HepG2 (cell line): ENCODE measurements around the gene MIA2. TPM values are rescaled to one million over a fixed set of nuclear protein-coding genes. Genes with fewer than 3 reads are reported as not detected.

Source experiments
- ARHGAP35 ChIP-seq: sonication (generic); formaldehyde crosslinking; IDR thresholded peaks from 2 replicates; pipeline ENCODE4 v1.9.0; 2022; ENCODE audit warnings: mild to moderate bottlenecking, inconsistent platforms, moderate library complexity, missing genetic modification reagents, borderline replicate concordance
- CREM ChIP-seq, 2 experiments: sonication (generic) in 1 of 2; formaldehyde crosslinking in 1 of 2; IDR thresholded peaks; 2 replicates each; pipeline versions ENCODE4 v1.4.0 to v1.6.1; 2016 to 2020; ENCODE audit warnings: antibody characterized with exemption in 1 of 2, mild to moderate bottlenecking in 1 of 2, missing genetic modification reagents in 1 of 2
- ISL2 ChIP-seq: sonication (generic); formaldehyde crosslinking; IDR thresholded peaks from 2 replicates; pipeline ENCODE4 v1.5.0; 2020; ENCODE audit warnings: missing genetic modification reagents
- KLF11 ChIP-seq: IDR thresholded peaks from 2 replicates; pipeline ENCODE4 v1.6.1; 2016; ENCODE audit warnings: missing compliant biosample characterization
- ZNF552 ChIP-seq: sonication (generic); formaldehyde crosslinking; IDR thresholded peaks from 2 replicates; pipeline ENCODE4 v1.9.0; 2022; ENCODE audit warnings: missing genetic modification reagents, mild to moderate bottlenecking, borderline replicate concordance
- polyA plus RNA-seq, 8 experiments: library from polyadenylated mRNA; depleted of rRNA in 3 of 8; stranded (reverse) in 7 of 8; unstranded in 1 of 8; fragments of >200 nt; fragmentation: Illumina TruSeq in 4 of 8; extraction: Trizol in 4 of 8; gene quantifications; 2 replicates each; pipeline versions ENCODE4 v1.2.1 to v1.2.3, GENCODE V29; 2011 to 2016; ENCODE audit warnings: low read depth in 4 of 8, missing spikeins in 1 of 8, mixed read lengths in 1 of 8; ENCODE audit not compliant: insufficient read depth in 1 of 8
- total RNA-seq, 5 experiments: library from RNA; depleted of rRNA; stranded (reverse); fragments of >200 nt; fragmentation: Illumina TruSeq; extraction: Trizol; gene quantifications; 2 replicates each; pipeline ENCODE4 v1.2.3, GENCODE V29; 2016; ENCODE audit warnings: low read depth in 1 of 5
- TF ChIP-seq, protein P1 (sequence below): sonication (generic); formaldehyde crosslinking; IDR thresholded peaks from 2 replicates; pipeline ENCODE4 v1.5.0; 2020; ENCODE audit warnings: mild to moderate bottlenecking, missing genetic modification reagents
- TF ChIP-seq, protein P2 (sequence below), 2 experiments: fragments of 450-650 bp in 1 of 2; sonication (generic) in 1 of 2; formaldehyde crosslinking; IDR thresholded peaks; 2 replicates each; pipeline versions ENCODE4 v1.5.0 to v1.8.0; 2020 to 2022; ENCODE audit warnings: mild to moderate bottlenecking in 1 of 2, missing genetic modification reagents in 1 of 2
- TF ChIP-seq, protein P3 (sequence below), 2 experiments: sonication (generic) in 1 of 2; formaldehyde crosslinking in 1 of 2; IDR thresholded peaks; 2 replicates each; pipeline versions ENCODE4 v1.4.0 to v1.6.1; 2016 to 2020; ENCODE audit warnings: borderline replicate concordance in 1 of 2, low read depth in 1 of 2, mild to moderate bottlenecking in 1 of 2, missing genetic modification reagents in 1 of 2
- TF ChIP-seq, protein P4 (sequence below): sonication (generic); formaldehyde crosslinking; IDR thresholded peaks from 2 replicates; pipeline ENCODE4 v1.5.0; 2020; ENCODE audit warnings: mild to moderate bottlenecking, missing genetic modification reagents, borderline replicate concordance
- TF ChIP-seq, protein P5 (sequence below): sonication (generic); formaldehyde crosslinking; IDR thresholded peaks from 2 replicates; pipeline ENCODE4 v1.5.1; 2020; ENCODE audit warnings: missing genetic modification reagents, mild to moderate bottlenecking, borderline replicate concordance

The MIA2 gene
- total and polyA plus RNA-seq, 2 of the 13 experiments (the other 11 are each of a cell fraction or from before 2014, with no cell fraction given), result 134 to 158 TPM

DNA sequence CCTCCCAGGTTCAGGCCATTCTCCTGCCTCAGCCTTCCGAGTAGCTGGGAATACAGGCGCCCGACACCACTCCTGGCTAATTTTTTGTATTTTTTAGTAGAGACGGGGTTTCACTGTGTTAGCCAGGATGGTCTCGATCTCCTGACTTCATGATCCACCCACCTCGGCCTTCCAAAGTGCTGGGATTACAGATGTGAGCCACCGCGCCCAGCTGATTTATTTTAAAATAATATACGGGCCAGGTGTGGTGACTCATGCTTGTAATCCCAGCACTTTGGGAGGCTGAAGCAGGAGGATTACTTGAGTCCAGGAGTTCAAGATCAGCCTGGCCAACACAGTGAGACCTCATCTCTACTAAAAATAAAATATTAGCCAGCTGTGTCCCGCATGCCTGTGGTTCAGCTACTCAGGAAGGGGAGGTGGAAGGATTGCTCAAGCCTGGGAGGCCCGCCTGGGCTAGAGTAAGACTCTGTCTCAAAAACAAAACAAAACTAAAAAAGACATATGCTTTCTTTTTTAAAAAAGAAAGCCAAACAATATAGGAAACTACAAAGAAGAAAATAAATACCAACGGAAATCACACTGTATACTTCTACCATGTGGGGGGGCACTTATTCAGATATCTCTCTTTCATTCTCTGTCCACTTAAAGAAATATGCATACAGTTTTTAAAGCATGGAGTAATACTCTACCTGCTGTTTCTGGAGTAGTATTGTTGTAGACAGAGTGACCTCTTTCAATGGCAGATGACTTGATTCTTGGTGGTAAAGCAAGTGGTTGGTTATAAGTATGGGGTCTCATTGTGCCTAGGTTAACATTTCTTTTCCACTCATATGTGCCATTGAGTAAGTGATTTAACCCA, 930 bp upstream of the MIA2 start (continued):
- TF ChIP-seq, protein P1, sequence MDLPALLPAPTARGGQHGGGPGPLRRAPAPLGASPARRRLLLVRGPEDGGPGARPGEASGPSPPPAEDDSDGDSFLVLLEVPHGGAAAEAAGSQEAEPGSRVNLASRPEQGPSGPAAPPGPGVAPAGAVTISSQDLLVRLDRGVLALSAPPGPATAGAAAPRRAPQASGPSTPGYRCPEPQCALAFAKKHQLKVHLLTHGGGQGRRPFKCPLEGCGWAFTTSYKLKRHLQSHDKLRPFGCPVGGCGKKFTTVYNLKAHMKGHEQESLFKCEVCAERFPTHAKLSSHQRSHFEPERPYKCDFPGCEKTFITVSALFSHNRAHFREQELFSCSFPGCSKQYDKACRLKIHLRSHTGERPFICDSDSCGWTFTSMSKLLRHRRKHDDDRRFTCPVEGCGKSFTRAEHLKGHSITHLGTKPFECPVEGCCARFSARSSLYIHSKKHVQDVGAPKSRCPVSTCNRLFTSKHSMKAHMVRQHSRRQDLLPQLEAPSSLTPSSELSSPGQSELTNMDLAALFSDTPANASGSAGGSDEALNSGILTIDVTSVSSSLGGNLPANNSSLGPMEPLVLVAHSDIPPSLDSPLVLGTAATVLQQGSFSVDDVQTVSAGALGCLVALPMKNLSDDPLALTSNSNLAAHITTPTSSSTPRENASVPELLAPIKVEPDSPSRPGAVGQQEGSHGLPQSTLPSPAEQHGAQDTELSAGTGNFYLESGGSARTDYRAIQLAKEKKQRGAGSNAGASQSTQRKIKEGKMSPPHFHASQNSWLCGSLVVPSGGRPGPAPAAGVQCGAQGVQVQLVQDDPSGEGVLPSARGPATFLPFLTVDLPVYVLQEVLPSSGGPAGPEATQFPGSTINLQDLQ (CRISPR knock-in tag), result no peak
- TF ChIP-seq ZNF552, result no peak
- TF ChIP-seq, protein P2, sequence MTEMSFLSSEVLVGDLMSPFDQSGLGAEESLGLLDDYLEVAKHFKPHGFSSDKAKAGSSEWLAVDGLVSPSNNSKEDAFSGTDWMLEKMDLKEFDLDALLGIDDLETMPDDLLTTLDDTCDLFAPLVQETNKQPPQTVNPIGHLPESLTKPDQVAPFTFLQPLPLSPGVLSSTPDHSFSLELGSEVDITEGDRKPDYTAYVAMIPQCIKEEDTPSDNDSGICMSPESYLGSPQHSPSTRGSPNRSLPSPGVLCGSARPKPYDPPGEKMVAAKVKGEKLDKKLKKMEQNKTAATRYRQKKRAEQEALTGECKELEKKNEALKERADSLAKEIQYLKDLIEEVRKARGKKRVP (CRISPR knock-in tag; IDR thresholded peaks at IDR 0.05), result no peak; a peak in 2 of 4 replicates
- no peak; the same call in 1 of the 2 replicates for TF ChIP-seq ISL2 (CRISPR knock-in tag)
- TF ChIP-seq KLF11 (CRISPR knock-in tag), result peak; percentile 55; the same call in 1 of the 2 replicates
- no peak for TF ChIP-seq ARHGAP35
- TF ChIP-seq, protein P3, sequence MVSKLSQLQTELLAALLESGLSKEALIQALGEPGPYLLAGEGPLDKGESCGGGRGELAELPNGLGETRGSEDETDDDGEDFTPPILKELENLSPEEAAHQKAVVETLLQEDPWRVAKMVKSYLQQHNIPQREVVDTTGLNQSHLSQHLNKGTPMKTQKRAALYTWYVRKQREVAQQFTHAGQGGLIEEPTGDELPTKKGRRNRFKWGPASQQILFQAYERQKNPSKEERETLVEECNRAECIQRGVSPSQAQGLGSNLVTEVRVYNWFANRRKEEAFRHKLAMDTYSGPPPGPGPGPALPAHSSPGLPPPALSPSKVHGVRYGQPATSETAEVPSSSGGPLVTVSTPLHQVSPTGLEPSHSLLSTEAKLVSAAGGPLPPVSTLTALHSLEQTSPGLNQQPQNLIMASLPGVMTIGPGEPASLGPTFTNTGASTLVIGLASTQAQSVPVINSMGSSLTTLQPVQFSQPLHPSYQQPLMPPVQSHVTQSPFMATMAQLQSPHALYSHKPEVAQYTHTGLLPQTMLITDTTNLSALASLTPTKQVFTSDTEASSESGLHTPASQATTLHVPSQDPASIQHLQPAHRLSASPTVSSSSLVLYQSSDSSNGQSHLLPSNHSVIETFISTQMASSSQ (IDR thresholded peaks at IDR 0.05; ENCODE audit: low read depth), result peak; percentile 80
- TF ChIP-seq, protein P3 (CRISPR knock-in tag; IDR thresholded peaks at IDR 0.05; ENCODE audit: borderline replicate concordance), result peak; percentile 84; the same call in 1 of the 2 replicates
- TF ChIP-seq, protein P4, sequence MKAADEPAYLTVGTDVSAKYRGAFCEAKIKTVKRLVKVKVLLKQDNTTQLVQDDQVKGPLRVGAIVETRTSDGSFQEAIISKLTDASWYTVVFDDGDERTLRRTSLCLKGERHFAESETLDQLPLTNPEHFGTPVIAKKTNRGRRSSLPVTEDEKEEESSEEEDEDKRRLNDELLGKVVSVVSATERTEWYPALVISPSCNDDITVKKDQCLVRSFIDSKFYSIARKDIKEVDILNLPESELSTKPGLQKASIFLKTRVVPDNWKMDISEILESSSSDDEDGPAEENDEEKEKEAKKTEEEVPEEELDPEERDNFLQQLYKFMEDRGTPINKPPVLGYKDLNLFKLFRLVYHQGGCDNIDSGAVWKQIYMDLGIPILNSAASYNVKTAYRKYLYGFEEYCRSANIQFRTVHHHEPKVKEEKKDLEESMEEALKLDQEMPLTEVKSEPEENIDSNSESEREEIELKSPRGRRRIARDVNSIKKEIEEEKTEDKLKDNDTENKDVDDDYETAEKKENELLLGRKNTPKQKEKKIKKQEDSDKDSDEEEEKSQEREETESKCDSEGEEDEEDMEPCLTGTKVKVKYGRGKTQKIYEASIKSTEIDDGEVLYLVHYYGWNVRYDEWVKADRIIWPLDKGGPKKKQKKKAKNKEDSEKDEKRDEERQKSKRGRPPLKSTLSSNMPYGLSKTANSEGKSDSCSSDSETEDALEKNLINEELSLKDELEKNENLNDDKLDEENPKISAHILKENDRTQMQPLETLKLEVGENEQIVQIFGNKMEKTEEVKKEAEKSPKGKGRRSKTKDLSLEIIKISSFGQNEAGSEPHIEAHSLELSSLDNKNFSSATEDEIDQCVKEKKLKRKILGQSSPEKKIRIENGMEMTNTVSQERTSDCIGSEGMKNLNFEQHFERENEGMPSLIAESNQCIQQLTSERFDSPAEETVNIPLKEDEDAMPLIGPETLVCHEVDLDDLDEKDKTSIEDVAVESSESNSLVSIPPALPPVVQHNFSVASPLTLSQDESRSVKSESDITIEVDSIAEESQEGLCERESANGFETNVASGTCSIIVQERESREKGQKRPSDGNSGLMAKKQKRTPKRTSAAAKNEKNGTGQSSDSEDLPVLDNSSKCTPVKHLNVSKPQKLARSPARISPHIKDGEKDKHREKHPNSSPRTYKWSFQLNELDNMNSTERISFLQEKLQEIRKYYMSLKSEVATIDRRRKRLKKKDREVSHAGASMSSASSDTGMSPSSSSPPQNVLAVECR (CRISPR knock-in tag), result peak; percentile 72; the same call in 1 of the 2 replicates
- TF ChIP-seq, protein P5, sequence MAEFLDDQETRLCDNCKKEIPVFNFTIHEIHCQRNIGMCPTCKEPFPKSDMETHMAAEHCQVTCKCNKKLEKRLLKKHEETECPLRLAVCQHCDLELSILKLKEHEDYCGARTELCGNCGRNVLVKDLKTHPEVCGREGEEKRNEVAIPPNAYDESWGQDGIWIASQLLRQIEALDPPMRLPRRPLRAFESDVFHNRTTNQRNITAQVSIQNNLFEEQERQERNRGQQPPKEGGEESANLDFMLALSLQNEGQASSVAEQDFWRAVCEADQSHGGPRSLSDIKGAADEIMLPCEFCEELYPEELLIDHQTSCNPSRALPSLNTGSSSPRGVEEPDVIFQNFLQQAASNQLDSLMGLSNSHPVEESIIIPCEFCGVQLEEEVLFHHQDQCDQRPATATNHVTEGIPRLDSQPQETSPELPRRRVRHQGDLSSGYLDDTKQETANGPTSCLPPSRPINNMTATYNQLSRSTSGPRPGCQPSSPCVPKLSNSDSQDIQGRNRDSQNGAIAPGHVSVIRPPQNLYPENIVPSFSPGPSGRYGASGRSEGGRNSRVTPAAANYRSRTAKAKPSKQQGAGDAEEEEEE (CRISPR knock-in tag), result no peak; the same call in 1 of the 2 replicates
- peak; percentile 42 for TF ChIP-seq CREM (IDR thresholded peaks at IDR 0.05)
- TF ChIP-seq CREM (CRISPR knock-in tag; IDR thresholded peaks at IDR 0.05), result no peak
